ENCODE results near the gene ZNF492. TPM values are rescaled to one million over a fixed set of nuclear protein-coding genes. Genes with fewer than 3 reads are reported as not detected.

The ZNF492 gene
- total RNA-seq, 1 donor from 2014 or later = 0.24 TPM

DNA sequence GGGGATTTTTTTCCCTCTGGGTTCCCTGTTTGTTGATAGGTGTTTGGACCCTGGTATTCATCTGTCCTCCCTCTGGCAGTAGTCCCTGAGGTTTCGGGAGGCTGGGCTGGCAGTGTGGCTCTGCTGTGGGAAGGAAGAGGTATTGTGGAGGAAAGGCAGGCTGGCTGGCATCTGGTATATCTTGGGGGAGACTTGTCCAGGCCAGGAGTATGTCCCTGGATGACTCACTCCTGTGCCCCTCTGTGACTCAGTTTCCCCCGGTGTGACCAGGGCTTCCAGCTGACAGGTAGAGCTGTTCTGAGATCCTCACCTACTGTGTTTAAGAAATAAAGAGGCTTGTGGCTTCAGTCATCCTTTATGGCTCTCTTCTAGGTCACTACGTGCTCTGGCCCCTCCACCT lies 14.2 kb upstream of the ZNF492 start:
- no peak for ATAC-seq
- Histone ChIP-seq H3K27me3 (ENCODE audit: low read depth) (peaks cover 33% of the 10 kb centered on the region), H3K4me1 (no peaks in the 10 kb centered on the region), H3K4me3 (no peak overlapping the region), H3K27ac (no peak overlapping the region), H3K36me3 (no peaks in the 10 kb centered on the region), H3K9me3 (no peaks in the 10 kb centered on the region)
- intact Hi-C loops (cut with DNase I) = no loop called here
- TF ChIP-seq, protein P1, sequence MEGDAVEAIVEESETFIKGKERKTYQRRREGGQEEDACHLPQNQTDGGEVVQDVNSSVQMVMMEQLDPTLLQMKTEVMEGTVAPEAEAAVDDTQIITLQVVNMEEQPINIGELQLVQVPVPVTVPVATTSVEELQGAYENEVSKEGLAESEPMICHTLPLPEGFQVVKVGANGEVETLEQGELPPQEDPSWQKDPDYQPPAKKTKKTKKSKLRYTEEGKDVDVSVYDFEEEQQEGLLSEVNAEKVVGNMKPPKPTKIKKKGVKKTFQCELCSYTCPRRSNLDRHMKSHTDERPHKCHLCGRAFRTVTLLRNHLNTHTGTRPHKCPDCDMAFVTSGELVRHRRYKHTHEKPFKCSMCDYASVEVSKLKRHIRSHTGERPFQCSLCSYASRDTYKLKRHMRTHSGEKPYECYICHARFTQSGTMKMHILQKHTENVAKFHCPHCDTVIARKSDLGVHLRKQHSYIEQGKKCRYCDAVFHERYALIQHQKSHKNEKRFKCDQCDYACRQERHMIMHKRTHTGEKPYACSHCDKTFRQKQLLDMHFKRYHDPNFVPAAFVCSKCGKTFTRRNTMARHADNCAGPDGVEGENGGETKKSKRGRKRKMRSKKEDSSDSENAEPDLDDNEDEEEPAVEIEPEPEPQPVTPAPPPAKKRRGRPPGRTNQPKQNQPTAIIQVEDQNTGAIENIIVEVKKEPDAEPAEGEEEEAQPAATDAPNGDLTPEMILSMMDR (IDR thresholded peaks at IDR 0.05) = no peak
- no peak for DNase-seq

DNA sequence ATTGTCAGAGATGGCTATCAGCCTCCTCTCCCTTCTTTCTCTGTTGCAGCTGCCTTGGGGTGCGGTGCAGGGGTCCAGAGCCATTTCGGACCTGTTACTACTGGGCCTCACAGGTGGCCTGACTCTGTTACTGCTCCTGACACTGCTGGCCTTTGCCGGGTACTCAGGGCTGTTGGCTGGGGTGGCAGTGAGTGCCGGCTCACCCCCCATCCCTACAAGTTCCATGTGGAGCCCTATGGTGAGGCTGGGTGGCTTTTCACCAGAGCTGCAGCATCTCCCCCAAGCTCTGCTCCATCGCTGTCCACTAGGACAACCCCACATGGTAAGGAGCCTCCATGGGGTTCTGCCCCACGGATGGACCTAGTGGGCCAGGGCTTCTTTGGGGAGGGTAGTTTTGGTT lies 13.7 kb upstream of the ZNF492 start:
- no peak overlapping the region for H3K4me3 ChIP-seq
- H3K27me3 ChIP-seq (ENCODE audit: low read depth) = peaks cover 33% of the 10 kb centered on the region

DNA sequence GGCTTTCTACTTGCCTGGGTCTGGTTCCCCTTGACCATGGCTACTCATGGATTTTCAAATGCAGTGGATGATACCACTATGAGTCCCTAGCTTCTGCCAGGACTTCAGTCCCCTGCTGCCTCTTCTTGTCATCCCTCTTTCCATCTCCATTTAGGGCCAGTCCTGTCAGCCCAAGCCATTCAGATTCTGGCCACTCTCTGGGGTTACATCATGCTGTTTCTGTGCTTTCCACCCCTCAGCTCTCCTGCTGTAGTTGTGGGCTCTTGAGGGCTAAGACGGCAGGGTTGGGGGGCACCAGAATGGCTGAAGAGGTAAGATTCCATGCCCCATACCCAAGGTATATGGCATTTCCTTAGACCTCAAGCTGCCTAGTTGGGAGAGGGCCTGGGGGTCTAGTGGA lies 13.2 kb upstream of the ZNF492 start:
- Histone ChIP-seq H3K27ac (no peak overlapping the region), H3K4me3 (no peak overlapping the region), H3K36me3 (no peaks in the 10 kb centered on the region), H3K27me3 (ENCODE audit: low read depth) (peaks cover 33% of the 10 kb centered on the region), H3K4me1 (no peaks in the 10 kb centered on the region), H3K9me3 (no peaks in the 10 kb centered on the region)
- TF ChIP-seq, protein P1 (IDR thresholded peaks at IDR 0.05) = no peak
- intact Hi-C loops (cut with DNase I) = no loop called here
- no peak for ATAC-seq
- no peak for DNase-seq

More for the DNA sequence above, 13.7 kb upstream of the ZNF492 start:
- DNase-seq = no peak
- intact Hi-C loops (cut with DNase I) = no loop called here
- Histone ChIP-seq H3K36me3 (no peaks in the 10 kb centered on the region), H3K4me1 (no peaks in the 10 kb centered on the region), H3K27ac (no peak overlapping the region), H3K9me3 (no peaks in the 10 kb centered on the region)
- TF ChIP-seq, protein P1 (IDR thresholded peaks at IDR 0.05) = no peak
- ATAC-seq = no peak

DNA sequence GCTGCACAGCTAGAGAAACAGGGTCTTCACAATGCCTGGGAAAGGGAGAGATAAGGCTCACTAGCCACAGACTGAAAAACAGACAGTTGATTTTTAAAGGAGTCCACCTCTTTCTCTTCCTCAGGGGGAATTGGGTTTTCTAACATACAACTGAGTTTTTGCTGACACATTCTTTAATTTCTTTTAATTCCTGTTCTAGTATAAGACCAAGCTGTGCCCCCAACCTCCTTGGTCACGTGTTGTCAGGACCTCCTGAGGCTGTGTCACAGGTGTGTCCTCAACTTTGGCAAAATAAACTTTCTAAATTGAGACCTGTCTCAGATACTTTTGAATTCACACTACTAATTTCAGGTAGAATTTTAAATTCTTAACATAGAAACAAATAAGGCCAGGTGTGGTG lies 12.1 kb upstream of the ZNF492 start:
- TF ChIP-seq, protein P1 (IDR thresholded peaks at IDR 0.05) = no peak
- Histone ChIP-seq H3K9me3 (no peaks in the 10 kb centered on the region), H3K27me3 (ENCODE audit: low read depth) (peaks cover 33% of the 10 kb centered on the region), H3K36me3 (no peaks in the 10 kb centered on the region), H3K4me1 (no peaks in the 10 kb centered on the region), H3K4me3 (no peak overlapping the region), H3K27ac (no peak overlapping the region)
- DNase-seq (no peak), ATAC-seq (no peak)
- intact Hi-C loops (cut with DNase I) = no loop called here

DNA sequence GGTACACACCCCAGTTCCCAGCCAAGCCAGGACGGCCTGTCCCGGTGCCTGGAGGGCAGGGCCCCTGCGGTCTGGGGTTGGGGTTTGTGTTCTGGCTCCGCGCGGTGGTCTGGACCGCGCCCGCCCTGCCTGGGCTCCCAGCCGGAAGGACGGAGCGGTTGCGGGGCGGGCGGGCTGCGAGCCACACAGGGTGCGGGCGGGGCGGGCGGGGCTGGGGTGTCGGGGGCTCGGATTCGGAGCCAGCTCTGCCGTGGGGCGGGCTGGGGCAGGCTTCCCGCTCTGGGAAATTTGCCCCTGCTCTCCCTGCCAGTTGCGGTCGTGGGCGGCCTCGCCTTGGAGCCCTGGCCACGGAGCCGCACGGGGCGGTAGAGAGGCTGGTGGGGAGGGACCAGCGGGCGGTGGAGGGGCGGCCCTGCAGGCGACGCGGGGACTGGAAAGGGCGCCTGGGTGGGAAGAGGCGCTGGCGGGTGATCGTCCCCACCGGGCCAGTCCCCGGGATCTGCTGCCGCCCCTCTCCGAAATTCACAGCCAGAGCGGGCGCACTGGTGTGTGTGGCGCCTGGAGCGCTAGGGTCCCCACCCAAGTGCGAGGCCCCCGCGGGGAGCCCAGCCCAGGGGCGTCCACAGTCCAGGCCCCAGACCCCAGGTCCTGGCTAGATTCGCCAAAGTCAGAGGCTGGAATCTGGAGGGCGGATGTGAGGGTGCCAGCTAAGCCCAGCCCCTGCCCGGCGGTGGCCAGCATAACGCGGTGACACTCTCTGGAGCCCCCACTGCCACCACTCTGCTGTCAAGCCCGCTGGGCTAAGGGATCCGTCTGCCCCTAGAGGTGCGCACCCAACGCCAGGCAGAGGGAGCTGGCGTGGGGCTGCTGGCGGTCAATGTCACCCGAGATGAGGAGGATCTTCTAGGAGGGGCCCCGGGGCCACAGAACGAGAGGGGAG lies 11.0 kb upstream of the ZNF492 start:
- TF ChIP-seq, protein P1 (IDR thresholded peaks at IDR 0.05) = no peak
- ATAC-seq (peak; percentile 21 to 83), DNase-seq (no peak)
- no peaks in the 10 kb centered on the region for H3K36me3 ChIP-seq
- no peak overlapping the region for H3K4me3 ChIP-seq
- H3K4me1 ChIP-seq = no peaks in the 10 kb centered on the region
- H3K27ac ChIP-seq = no peak overlapping the region
- no peaks in the 10 kb centered on the region for H3K9me3 ChIP-seq
- H3K27me3 ChIP-seq (ENCODE audit: low read depth) = peaks cover 27% of the 10 kb centered on the region
- intact Hi-C loops (cut with DNase I) = no loop called here
